Mesenchymal stem cell (in vitro differentiated cells and primary cell): Measurements from ENCODE around the gene C2CD4A.

Experiments used
- DNase-seq: peaks from one replicate; pipeline ENCODE4 v3.0.0-alpha.2; 2013
- H2AFZ ChIP-seq: one replicate; pipeline ENCODE4 v1.6.1; 2013; ENCODE audit warnings: low read depth, mild to moderate bottlenecking, control low read depth, inconsistent platforms, low read length, moderate library complexity
- H2AK5ac ChIP-seq: 2 replicates; pipeline ENCODE4 v1.6.1; 2013; ENCODE audit warnings: low read length, moderate library complexity, mild to moderate bottlenecking, inconsistent platforms; ENCODE audit not compliant: severe bottlenecking
- H2BK120ac ChIP-seq: one replicate; pipeline ENCODE4 v1.6.1; 2013; ENCODE audit warnings: low read depth, mild to moderate bottlenecking, inconsistent platforms, low read length, moderate library complexity
- H2BK12ac ChIP-seq, 2 experiments: one replicate each; pipeline ENCODE4 v1.6.1; 2013; ENCODE audit warnings: inconsistent platforms in 2 of 2, low read length in 2 of 2, mild to moderate bottlenecking in 2 of 2, moderate library complexity in 2 of 2, control low read depth in 1 of 2
- H2BK15ac ChIP-seq: one replicate; pipeline ENCODE4 v1.6.1; 2013; ENCODE audit warnings: mild to moderate bottlenecking, low read depth, inconsistent platforms; ENCODE audit not compliant: poor library complexity, severe bottlenecking
- H2BK5ac ChIP-seq: 2 replicates; pipeline ENCODE4 v1.6.1; 2013; ENCODE audit warnings: low read depth, mild to moderate bottlenecking, low read length, control low read depth, inconsistent platforms; ENCODE audit not compliant: poor library complexity, severe bottlenecking
- H3K14ac ChIP-seq, 2 experiments: one replicate each; pipeline ENCODE4 v1.6.1; 2013; ENCODE audit warnings: inconsistent platforms in 2 of 2, low read length in 2 of 2, control low read depth in 1 of 2, mild to moderate bottlenecking in 1 of 2, moderate library complexity in 1 of 2
- H3K18ac ChIP-seq, 2 experiments: one replicate each; pipeline ENCODE4 v1.6.1; 2013; ENCODE audit warnings: inconsistent platforms in 2 of 2, low read length in 2 of 2, control low read depth in 1 of 2, low read depth in 1 of 2, mild to moderate bottlenecking in 1 of 2
- H3K23ac ChIP-seq, 2 experiments: one replicate each; pipeline ENCODE4 v1.6.1; 2013; ENCODE audit warnings: inconsistent platforms in 2 of 2, low read length in 2 of 2, mild to moderate bottlenecking in 2 of 2, moderate library complexity in 2 of 2, control low read depth in 1 of 2
- H3K27ac ChIP-seq: 2 replicates; pipeline ENCODE4 v1.5.1; 2013; ENCODE audit warnings: mild to moderate bottlenecking, moderate library complexity, low read length, control low read depth, inconsistent platforms; ENCODE audit not compliant: poor library complexity, severe bottlenecking
- H3K27me3 ChIP-seq, 2 experiments: 2 replicates each; pipeline versions ENCODE4 v1.6.1 to v1.7.0; 2013; ENCODE audit warnings: low read length in 2 of 2, mild to moderate bottlenecking in 2 of 2, moderate library complexity in 2 of 2, control low read depth in 1 of 2, inconsistent platforms in 1 of 2; ENCODE audit not compliant: control insufficient read depth in 1 of 2, insufficient read depth in 1 of 2
- H3K36me3 ChIP-seq, 2 experiments: 2 replicates each; pipeline versions ENCODE4 v1.6.1 to v1.7.0; 2013; ENCODE audit warnings: low read length in 2 of 2, control low read depth in 1 of 2, inconsistent platforms in 1 of 2, low read depth in 1 of 2, mild to moderate bottlenecking in 1 of 2; ENCODE audit not compliant: insufficient read depth in 2 of 2, control insufficient read depth in 1 of 2
- H3K4ac ChIP-seq, 2 experiments: one replicate each; pipeline ENCODE4 v1.6.1; 2013; ENCODE audit warnings: inconsistent platforms in 2 of 2, low read length in 2 of 2, mild to moderate bottlenecking in 2 of 2, moderate library complexity in 2 of 2, control low read depth in 1 of 2, low read depth in 1 of 2
- H3K4me1 ChIP-seq: 2 replicates; pipeline ENCODE4 v1.6.1; 2013; ENCODE audit warnings: low read depth, low read length, control low read depth; ENCODE audit not compliant: control insufficient read depth, insufficient read depth
- H3K4me2 ChIP-seq: 2 replicates; pipeline ENCODE4 v1.6.1; 2013; ENCODE audit warnings: low read length, mild to moderate bottlenecking, inconsistent platforms; ENCODE audit not compliant: poor library complexity, severe bottlenecking
- H3K4me3 ChIP-seq, 2 experiments: 2 replicates each; pipeline versions ENCODE4 v1.5.1 to v1.7.0; 2013; ENCODE audit warnings: low read length in 2 of 2, mild to moderate bottlenecking in 2 of 2, control low read depth in 1 of 2, low read depth in 1 of 2; ENCODE audit not compliant: insufficient read depth in 1 of 2
- H3K79me1 ChIP-seq: replicated peaks from 2 replicates; pipeline ENCODE4 v1.6.1; 2013; ENCODE audit warnings: mild to moderate bottlenecking, control low read depth, low read length, inconsistent platforms; ENCODE audit not compliant: poor library complexity, severe bottlenecking
- H3K9ac ChIP-seq: 2 replicates; pipeline ENCODE4 v1.7.0; 2013; ENCODE audit warnings: mild to moderate bottlenecking, low read length, moderate library complexity
- H3K9me3 ChIP-seq: 2 replicates; pipeline ENCODE4 v1.7.0; 2013; ENCODE audit warnings: mild to moderate bottlenecking, low read length; ENCODE audit not compliant: control insufficient read depth
- H4K8ac ChIP-seq: one replicate; pipeline ENCODE4 v1.6.1; 2013; ENCODE audit warnings: inconsistent platforms, mild to moderate bottlenecking, low read length, moderate library complexity
- H4K91ac ChIP-seq: one replicate; pipeline ENCODE4 v1.6.1; 2013; ENCODE audit warnings: mild to moderate bottlenecking, low read length, inconsistent platforms
- WGBS: methylation state at CpG from one replicate; pipeline ENCODE4 v1.1.7; 2013; ENCODE audit warnings: mixed read lengths; 5-methylcytosine and 5-hydroxymethylcytosine counted together

The C2CD4A gene

DNA sequence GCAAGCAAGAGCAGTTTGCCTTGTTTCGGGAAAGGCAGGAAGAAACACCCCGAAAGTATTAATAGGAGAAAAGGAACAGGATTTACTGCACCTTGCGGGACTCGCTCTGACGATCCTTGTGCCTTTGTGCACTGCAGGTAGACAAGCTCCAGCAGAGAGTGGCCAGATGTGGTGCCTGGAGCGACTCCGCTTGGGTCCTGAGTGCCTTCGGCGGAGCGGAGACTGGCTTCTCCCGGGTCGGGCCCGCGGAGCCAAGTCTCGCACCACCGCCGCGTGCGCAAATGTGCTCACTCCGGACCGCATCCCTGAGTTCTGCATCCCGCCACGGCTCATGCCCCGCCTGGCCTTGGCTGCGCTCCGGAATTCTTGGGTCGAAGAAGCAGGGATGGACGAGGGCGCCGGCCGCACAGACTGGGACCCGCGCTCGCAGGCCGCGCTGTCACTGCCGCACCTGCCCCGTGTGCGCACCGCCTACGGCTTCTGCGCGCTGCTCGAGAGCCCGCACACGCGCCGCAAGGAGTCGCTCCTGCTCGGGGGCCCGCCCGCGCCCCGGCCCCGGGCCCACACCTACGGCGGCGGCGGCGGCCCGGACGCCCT is 769 bp downstream of the C2CD4A start:
- Histone ChIP-seq H3K9ac (no peak overlapping the region), H2AK5ac (no peak overlapping the region), H3K23ac (peak overlapping the region in 1 of 2 experiments; percentile 66), H3K4me3 (peak overlapping the region; percentile 52 to 58), H4K91ac (no peak overlapping the region), H4K8ac (no peak overlapping the region), H2BK120ac (no peak overlapping the region), H3K79me1 (no peaks in the 10 kb centered on the region), H2AFZ (no peak overlapping the region), H3K36me3 (peaks cover 0 to 4% of the 10 kb centered on the region in 2 experiments), H3K18ac (no peak overlapping the region), H3K4me1 (peaks cover 18% of the 10 kb centered on the region), H2BK15ac (no peak overlapping the region), H2BK12ac (no peak overlapping the region), H3K27ac (no peak overlapping the region), H3K27me3 (peaks cover 4 to 27% of the 10 kb centered on the region in 2 experiments), H3K14ac (no peak overlapping the region), H3K4me2 (peak overlapping the region; percentile 64), H3K9me3 (no peaks in the 10 kb centered on the region), H3K4ac (no peak overlapping the region), H2BK5ac (no peak overlapping the region)
- WGBS, result 7% methylated on average over 31 of the region's 62 CpGs
- DNase-seq, result peak; percentile 30

DNA sequence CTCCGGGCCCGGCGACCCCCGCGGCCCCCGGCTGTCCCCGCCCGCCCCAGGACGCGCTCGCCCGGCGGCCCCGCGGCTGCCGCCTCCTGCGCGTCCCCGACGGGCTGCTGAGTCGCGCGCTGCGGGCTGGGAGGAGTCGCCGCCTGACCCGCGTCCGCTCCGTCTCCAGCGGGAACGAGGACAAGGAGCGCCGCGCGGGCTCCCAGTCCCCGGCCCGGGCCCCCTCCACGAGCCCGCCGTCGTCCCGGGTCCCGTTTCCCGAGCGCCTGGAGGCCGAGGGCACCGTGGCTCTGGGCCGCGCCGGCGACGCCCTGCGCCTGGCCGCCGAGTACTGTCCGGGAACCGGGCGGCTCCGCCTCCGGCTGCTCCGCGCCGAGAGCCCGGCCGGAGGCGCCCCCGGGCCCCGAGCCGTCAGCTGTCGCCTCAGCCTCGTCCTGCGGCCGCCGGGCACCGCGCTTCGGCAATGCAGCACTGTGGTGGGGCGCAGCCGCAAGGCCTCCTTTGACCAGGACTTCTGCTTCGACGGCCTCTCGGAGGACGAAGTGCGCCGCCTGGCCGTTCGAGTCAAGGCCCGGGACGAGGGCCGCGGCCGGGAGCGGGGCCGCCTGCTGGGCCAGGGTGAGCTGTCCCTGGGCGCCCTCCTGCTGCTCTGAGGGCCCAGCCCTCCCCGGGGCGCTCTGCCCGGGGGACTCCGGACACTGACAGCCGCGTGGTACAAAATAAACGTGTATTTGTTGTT is 1.5 kb downstream of the C2CD4A start:
- H2BK120ac ChIP-seq, result no peak overlapping the region

DNA sequence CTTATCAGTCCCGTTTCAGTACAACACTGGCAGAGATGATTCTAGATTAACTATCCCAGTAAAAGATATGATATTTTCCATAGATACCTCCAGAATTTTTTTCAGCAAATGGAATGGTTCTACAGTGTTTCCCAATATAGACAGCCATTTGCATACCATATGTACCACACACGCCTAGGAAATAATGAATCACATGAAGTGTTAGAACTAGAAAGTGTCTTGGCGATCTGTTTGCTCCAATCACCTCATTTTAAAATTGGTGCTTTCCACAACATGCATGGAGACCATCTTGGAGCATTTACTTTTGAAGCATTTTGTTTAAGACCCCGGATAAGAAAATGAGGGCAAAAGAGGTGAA is 2.0 kb downstream of the C2CD4A start:
- 78% methylated on average over 3 of the region's 4 CpGs for WGBS

More for the DNA sequence above, 1.5 kb downstream of the C2CD4A start:
- H2BK15ac ChIP-seq, result no peak overlapping the region
- no peak overlapping the region for H2AK5ac ChIP-seq
- no peak overlapping the region for H2BK5ac ChIP-seq
- H3K18ac ChIP-seq, result no peak overlapping the region
- no peak overlapping the region for H3K23ac ChIP-seq
- peak overlapping the region; percentile 25 to 52 for H3K4me3 ChIP-seq
- H2BK12ac ChIP-seq, result no peak overlapping the region
- peaks cover 18% of the 10 kb centered on the region for H3K4me1 ChIP-seq
- no peak overlapping the region for H4K91ac ChIP-seq
- no peak overlapping the region for H3K4ac ChIP-seq
- H3K79me1 ChIP-seq, result no peaks in the 10 kb centered on the region
- H3K36me3 ChIP-seq, result peaks cover 0 to 4% of the 10 kb centered on the region in 2 experiments
- peak overlapping the region; percentile 26 for H3K9ac ChIP-seq
- WGBS, result under 1% methylated on average over 60 of the region's 103 CpGs
- no peak overlapping the region for H4K8ac ChIP-seq
- H2AFZ ChIP-seq, result peak overlapping the region; percentile 77
- peak; percentile 58 for DNase-seq
- no peaks in the 10 kb centered on the region for H3K9me3 ChIP-seq
- peaks cover 4 to 27% of the 10 kb centered on the region in 2 experiments for H3K27me3 ChIP-seq
- no peak overlapping the region for H3K27ac ChIP-seq
- H3K14ac ChIP-seq, result peak overlapping the region in 1 of 2 experiments; percentile 60
- H3K4me2 ChIP-seq, result peak overlapping the region; percentile 89

DNA sequence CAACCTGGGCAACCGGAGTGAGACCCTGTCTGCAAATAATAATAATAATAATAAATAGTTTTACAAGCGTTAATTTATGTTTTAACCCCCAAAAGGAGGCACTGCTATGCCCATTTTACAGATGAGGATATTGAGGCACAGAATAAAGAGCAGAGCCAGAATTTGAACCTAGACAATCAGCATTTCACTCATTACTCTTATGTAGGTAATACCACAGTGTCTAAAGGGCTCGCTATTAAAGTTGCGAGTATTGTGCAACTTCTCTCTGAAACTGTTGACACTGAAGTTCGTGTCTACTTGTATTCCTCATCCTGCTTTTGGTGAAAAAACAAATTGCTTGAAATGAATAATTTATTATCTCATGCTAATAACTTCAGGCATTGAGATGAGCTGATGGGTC is 2.8 kb downstream of the C2CD4A start:
- no peak overlapping the region for H2BK15ac ChIP-seq
- no peak overlapping the region for H4K8ac ChIP-seq
- H3K36me3 ChIP-seq, result peaks cover 0 to 4% of the 10 kb centered on the region in 2 experiments
- no peak overlapping the region for H2BK120ac ChIP-seq
- H3K4me2 ChIP-seq, result no peak overlapping the region
- no peak overlapping the region for H2AK5ac ChIP-seq
- peaks cover 4 to 32% of the 10 kb centered on the region in 2 experiments for H3K27me3 ChIP-seq
- DNase-seq, result no peak
- H3K14ac ChIP-seq, result no peak overlapping the region
- H3K79me1 ChIP-seq, result no peaks in the 10 kb centered on the region
- no peak overlapping the region for H3K4ac ChIP-seq
- no peak overlapping the region for H3K27ac ChIP-seq
- H3K4me3 ChIP-seq, result no peak overlapping the region
- 95% methylated on average over 4 of the region's 5 CpGs for WGBS
- no peak overlapping the region for H2AFZ ChIP-seq
- H3K23ac ChIP-seq, result no peak overlapping the region
- no peak overlapping the region for H4K91ac ChIP-seq
- H2BK12ac ChIP-seq, result no peak overlapping the region
- H2BK5ac ChIP-seq, result no peak overlapping the region
- no peaks in the 10 kb centered on the region for H3K9me3 ChIP-seq
- H3K18ac ChIP-seq, result no peak overlapping the region
- peaks cover 17% of the 10 kb centered on the region for H3K4me1 ChIP-seq
- H3K9ac ChIP-seq, result no peak overlapping the region

More for the DNA sequence above, 2.0 kb downstream of the C2CD4A start:
- Histone ChIP-seq H2BK120ac (no peak overlapping the region), H3K79me1 (no peaks in the 10 kb centered on the region), H3K14ac (no peak overlapping the region), H2BK5ac (no peak overlapping the region), H3K18ac (no peak overlapping the region), H3K27me3 (peaks cover 4 to 27% of the 10 kb centered on the region in 2 experiments), H3K36me3 (peaks cover 0 to 4% of the 10 kb centered on the region in 2 experiments), H3K9me3 (no peaks in the 10 kb centered on the region), H3K4me3 (peak overlapping the region in 1 of 2 experiments; percentile 25), H3K4ac (no peak overlapping the region), H3K27ac (no peak overlapping the region), H2BK15ac (no peak overlapping the region), H4K8ac (no peak overlapping the region), H3K23ac (no peak overlapping the region), H2AFZ (no peak overlapping the region), H2BK12ac (no peak overlapping the region), H3K9ac (peak overlapping the region; percentile 26), H4K91ac (no peak overlapping the region), H3K4me1 (peaks cover 18% of the 10 kb centered on the region), H3K4me2 (no peak overlapping the region), H2AK5ac (no peak overlapping the region)
- peak; percentile 38 for DNase-seq
